Osteoblast (primary cell): ENCODE results near the gene CPNE6. TPM values are rescaled to one million over a fixed set of nuclear protein-coding genes. Genes with fewer than 3 reads are reported as not detected.
"Not testable (repeated sequence)": the region's sequence is repeated elsewhere in the genome, so short reads cannot be mapped to it uniquely, and the experiment has no call there.

Experiments used
- DNase-seq: peaks from one replicate; pipeline ENCODE4 v3.0.0; 2011; ENCODE audit warnings: low spot score, mixed read lengths; ENCODE audit not compliant: insufficient read length; ENCODE audit errors: missing footprints
- H2AFZ ChIP-seq: 2 replicates; pipeline ENCODE4 v1.6.0; 2011; ENCODE audit warnings: mild to moderate bottlenecking, low read length
- H3K27ac ChIP-seq: 2 replicates; pipeline ENCODE4 v1.5.1; 2011; ENCODE audit warnings: mild to moderate bottlenecking, low read depth, low read length, moderate library complexity
- H3K27me3 ChIP-seq: 2 replicates; pipeline ENCODE4 v1.6.0; 2012; ENCODE audit warnings: mild to moderate bottlenecking, control low read depth, inconsistent platforms, low read length, moderate library complexity; ENCODE audit not compliant: insufficient read depth
- H3K36me3 ChIP-seq: 2 replicates; pipeline ENCODE4 v1.5.1; 2011; ENCODE audit warnings: mild to moderate bottlenecking, low read length, control low read depth, moderate library complexity; ENCODE audit not compliant: insufficient read depth
- H3K4me1 ChIP-seq: 2 replicates; pipeline ENCODE4 v1.5.1; 2011; ENCODE audit warnings: mild to moderate bottlenecking, low read length, control low read depth, moderate library complexity; ENCODE audit not compliant: insufficient read depth
- H3K4me2 ChIP-seq: 2 replicates; pipeline ENCODE4 v1.6.0; 2011; ENCODE audit warnings: mild to moderate bottlenecking, low read length; ENCODE audit not compliant: insufficient read depth
- H3K4me3 ChIP-seq: fragments of 200-600 bp; sonication (generic); 3 replicates; pipeline ENCODE4 v1.5.1; 2012; ENCODE audit warnings: mild to moderate bottlenecking, low read length, inconsistent platforms; ENCODE audit not compliant: insufficient read depth
- H3K79me2 ChIP-seq: 2 replicates; pipeline ENCODE4 v1.6.0; 2012; ENCODE audit warnings: mild to moderate bottlenecking, low read length, control low read depth, inconsistent platforms; ENCODE audit not compliant: insufficient read depth
- H3K9me3 ChIP-seq: 2 replicates; pipeline ENCODE4 v1.5.1; 2011; ENCODE audit warnings: low read depth, low read length, control low read depth
- H4K20me1 ChIP-seq: 2 replicates; pipeline ENCODE4 v1.6.0; 2012; ENCODE audit warnings: mild to moderate bottlenecking, low read length, control low read depth; ENCODE audit not compliant: insufficient read depth
- CTCF ChIP-seq: IDR thresholded peaks from 2 replicates; pipeline ENCODE4 v1.5.1; 2011; ENCODE audit warnings: mild to moderate bottlenecking, low read depth, low read length, moderate library complexity; ENCODE audit errors: extremely low read depth
- total RNA-seq: library from RNA; depleted of rRNA; stranded (reverse); fragments of >200 nt; gene quantifications from 2 replicates; pipeline ENCODE4 v1.2.3, GENCODE V29; 2012

Gene CPNE6
- total RNA-seq, 1 donor: not detected

GRCh38 chr14:24100197-24100981 lies 29.0 kb downstream of the CPNE6 start:
- no peak for TF ChIP-seq CTCF
- Histone ChIP-seq H2AFZ (no peak overlapping the region), H4K20me1 (no peaks in the 10 kb centered on the region), H3K4me2 (no peak overlapping the region), H3K4me1 (peaks cover 4% of the 10 kb centered on the region), H3K36me3 (peaks cover 24% of the 10 kb centered on the region), H3K4me3 (no peak overlapping the region), H3K9me3 (no peaks in the 10 kb centered on the region), H3K79me2 (peaks cover 4% of the 10 kb centered on the region), H3K27ac (no peak overlapping the region), H3K27me3 (no peaks in the 10 kb centered on the region)
- DNase-seq: no peak

- no peak overlapping the region for H2AFZ ChIP-seq
- no peaks in the 10 kb centered on the region for H4K20me1 ChIP-seq
- H3K4me1 ChIP-seq: no peaks in the 10 kb centered on the region
- H3K79me2 ChIP-seq: no peaks in the 10 kb centered on the region
- H3K4me2 ChIP-seq: no peak overlapping the region
- no peaks in the 10 kb centered on the region for H3K9me3 ChIP-seq
- H3K4me3 ChIP-seq: no peak overlapping the region
- no peaks in the 10 kb centered on the region for H3K27me3 ChIP-seq
- DNase-seq: peak; percentile 55
- no peak for TF ChIP-seq CTCF
- no peak overlapping the region for H3K27ac ChIP-seq
- H3K36me3 ChIP-seq: peaks cover 24% of the 10 kb centered on the region
These were observed 29.7 kb downstream of the CPNE6 start for GRCh38 chr14:24100982-24101494.

GRCh38 chr14:24102357-24103048 lies 31.1 kb downstream of the CPNE6 start:
- Histone ChIP-seq H3K4me3 (no peak overlapping the region), H3K27ac (no peak overlapping the region), H3K4me1 (no peaks in the 10 kb centered on the region), H3K4me2 (no peak overlapping the region), H2AFZ (no peak overlapping the region), H3K9me3 (no peaks in the 10 kb centered on the region), H3K36me3 (peaks cover 24% of the 10 kb centered on the region), H3K27me3 (no peaks in the 10 kb centered on the region), H3K79me2 (no peaks in the 10 kb centered on the region), H4K20me1 (no peaks in the 10 kb centered on the region)
- TF ChIP-seq CTCF: no peak
- DNase-seq: peak; percentile 56

- no peak for DNase-seq
- no peak overlapping the region for H3K4me2 ChIP-seq
- no peak overlapping the region for H2AFZ ChIP-seq
- no peak for TF ChIP-seq CTCF
- H3K4me1 ChIP-seq: no peaks in the 10 kb centered on the region
- H3K79me2 ChIP-seq: no peaks in the 10 kb centered on the region
- no peaks in the 10 kb centered on the region for H3K27me3 ChIP-seq
- H3K9me3 ChIP-seq: no peaks in the 10 kb centered on the region
- H3K36me3 ChIP-seq: peaks cover 22% of the 10 kb centered on the region
- H3K27ac ChIP-seq: no peak overlapping the region
- no peaks in the 10 kb centered on the region for H4K20me1 ChIP-seq
- no peak overlapping the region for H3K4me3 ChIP-seq
These were observed 32.1 kb downstream of the CPNE6 start for GRCh38 chr14:24103451-24103850.

GRCh38 chr14:24105609-24106239 lies 34.4 kb downstream of the CPNE6 start:
- peaks cover 16% of the 10 kb centered on the region for H3K36me3 ChIP-seq
- H4K20me1 ChIP-seq, H3K9me3 ChIP-seq, H3K4me2 ChIP-seq, H3K27me3 ChIP-seq, DNase-seq, H3K27ac ChIP-seq, H3K4me3 ChIP-seq, H2AFZ ChIP-seq, H3K4me1 ChIP-seq, H3K79me2 ChIP-seq: not testable (repeated sequence)
